Stimulated activated CD8-positive, alpha-beta memory T cell treated with anti-CD3 and anti-CD28 coated beads, Interleukin-2, amount 100 ng/mL, for 1 hour (primary cell): Measurements from ENCODE around the gene STAT1.
"Not testable (repeated sequence)": the region's sequence is repeated elsewhere in the genome, so short reads cannot be mapped to it uniquely, and the experiment has no call there.

Experiments
- DNase-seq, 2 donors: peaks; one replicate each; pipeline ENCODE4 v3.0.0-alpha.2; 2020; ENCODE audit warnings: low read depth in 2 of 2

The STAT1 gene

GRCh38 chr2:190981733-190982132 lies 32.2 kb downstream of the STAT1 start:
- no peak for DNase-seq

- no peak for DNase-seq
These were observed 32.6 kb downstream of the STAT1 start for GRCh38 chr2:190981333-190981732.

- no peak for DNase-seq
These were observed 33.3 kb downstream of the STAT1 start for GRCh38 chr2:190980630-190981209.

- DNase-seq: no peak
These were observed 33.9 kb downstream of the STAT1 start for GRCh38 chr2:190979906-190980629.

- DNase-seq: no peak
These were observed 35.5 kb downstream of the STAT1 start for GRCh38 chr2:190978389-190979053.

GRCh38 chr2:190977505-190977904 lies 36.5 kb downstream of the STAT1 start:
- no peak for DNase-seq

GRCh38 chr2:190976521-190976920 lies 37.5 kb downstream of the STAT1 start:
- DNase-seq: no peak

GRCh38 chr2:190974629-190975361 lies 39.2 kb downstream of the STAT1 start:
- no peak for DNase-seq

GRCh38 chr2:190973726-190974628 lies 40.0 kb downstream of the STAT1 start:
- DNase-seq: no peak

GRCh38 chr2:190973262-190973661 lies 40.7 kb downstream of the STAT1 start:
- no peak for DNase-seq

- DNase-seq: no peak
These were observed 41.1 kb downstream of the STAT1 start for GRCh38 chr2:190972846-190973245.

- no peak for DNase-seq
These were observed 41.8 kb downstream of the STAT1 start for GRCh38 chr2:190972213-190972612.

- DNase-seq: no peak
These were observed 43.0 kb downstream of the STAT1 start for GRCh38 chr2:190970873-190971506.

- DNase-seq: no peak
These were observed 43.8 kb downstream of the STAT1 start for GRCh38 chr2:190970160-190970559.

- DNase-seq: no peak
These were observed 45.4 kb downstream of the STAT1 start for GRCh38 chr2:190968522-190968921.

- DNase-seq: no peak
These were observed 48.3 kb downstream of the STAT1 start for GRCh38 chr2:190965580-190966222.

GRCh38 chr2:190964170-190964795 lies 49.7 kb downstream of the STAT1 start:
- no peak for DNase-seq

GRCh38 chr2:190963088-190963487 lies 50.9 kb downstream of the STAT1 start:
- no peak for DNase-seq

- DNase-seq: no peak
These were observed 52.0 kb downstream of the STAT1 start for GRCh38 chr2:190961918-190962487.

GRCh38 chr2:190961117-190961516 lies 52.9 kb downstream of the STAT1 start:
- not testable (repeated sequence) for DNase-seq
